T-helper 2 cell (primary cell): ENCODE data around the gene PIP4K2C.

Experiments
- DNase-seq, 5 experiments: peaks; one replicate each; pipeline versions ENCODE4 v3.0.0 to v3.0.0-alpha.2; 2012 to 2022
- total RNA-seq, 2 donors: gene quantifications; one replicate each; lab custom pipeline; 2026; lab: John Stamatoyannopoulos, UW

The PIP4K2C gene
- total RNA-seq = 21.5 to 30.6 reads per million in 2 donors

DNA sequence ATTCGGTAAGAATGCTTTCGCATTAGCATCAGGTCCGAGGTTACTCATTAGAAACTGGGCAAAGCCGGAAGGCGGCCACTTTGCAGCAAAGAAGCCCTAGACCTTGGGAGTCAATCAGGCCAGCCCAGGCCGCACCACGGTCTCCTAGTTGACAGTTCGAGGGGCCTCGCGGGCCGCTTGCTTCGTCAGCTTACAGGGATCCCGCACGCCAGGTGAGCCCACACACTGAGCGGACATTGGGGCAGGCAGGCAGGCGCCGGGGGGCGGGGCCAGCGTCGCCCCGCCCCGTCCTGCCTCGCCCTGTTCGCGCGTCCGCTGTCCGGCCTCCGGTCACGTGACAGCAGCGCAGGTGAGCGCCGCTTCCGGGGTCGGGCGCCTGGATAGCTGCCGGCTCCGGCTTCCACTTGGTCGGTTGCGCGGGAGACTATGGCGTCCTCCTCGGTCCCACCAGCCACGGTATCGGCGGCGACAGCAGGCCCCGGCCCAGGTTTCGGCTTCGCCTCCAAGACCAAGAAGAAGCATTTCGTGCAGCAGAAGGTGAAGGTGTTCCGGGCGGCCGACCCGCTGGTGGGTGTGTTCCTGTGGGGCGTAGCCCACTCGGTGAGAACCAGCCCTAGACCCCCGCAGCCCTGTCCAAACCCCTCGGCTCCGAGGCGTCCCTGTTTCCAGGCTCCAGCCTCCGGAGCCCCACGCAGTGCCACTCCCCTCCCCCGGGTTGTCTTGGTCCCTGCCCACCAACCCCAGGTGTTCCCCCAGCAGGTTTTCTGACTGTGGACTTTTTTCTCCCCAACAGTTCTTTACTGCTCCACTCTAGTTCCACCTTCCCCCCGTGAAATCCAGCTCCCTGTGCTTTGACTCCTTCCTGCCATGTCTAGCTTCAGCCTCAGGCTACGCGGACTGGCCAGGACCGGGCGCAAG is at the start of gene PIP4K2C:
PIP4K2C (plus strand) TSS at position 329 of the 918 bp plus-strand sequence; CDS start at position 427, 98 bp downstream.
- DNase-seq = peak; percentile 65 to 84 (median 68)

DNA sequence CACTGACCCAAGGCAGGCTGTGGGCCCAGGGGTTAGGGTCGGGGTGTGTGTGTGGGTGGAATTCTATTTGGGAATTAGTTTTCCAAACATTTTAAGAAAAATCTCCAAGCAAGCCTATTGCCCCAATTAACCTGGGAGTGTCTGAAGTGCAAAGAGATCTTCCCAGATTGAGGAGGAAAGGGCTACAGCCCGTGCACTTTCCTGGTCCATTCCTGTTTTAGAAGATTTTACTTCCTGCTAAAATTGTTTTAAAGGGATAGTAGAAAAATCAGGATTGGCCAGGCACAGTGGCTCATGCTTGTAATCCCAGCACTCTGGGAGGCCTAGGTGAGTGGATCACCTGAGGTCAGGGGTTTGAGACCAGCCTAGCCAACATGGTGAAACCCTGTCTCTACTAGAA is 49.3 kb upstream of the PIP4K2C start:
- DNase-seq = no peak

DNA sequence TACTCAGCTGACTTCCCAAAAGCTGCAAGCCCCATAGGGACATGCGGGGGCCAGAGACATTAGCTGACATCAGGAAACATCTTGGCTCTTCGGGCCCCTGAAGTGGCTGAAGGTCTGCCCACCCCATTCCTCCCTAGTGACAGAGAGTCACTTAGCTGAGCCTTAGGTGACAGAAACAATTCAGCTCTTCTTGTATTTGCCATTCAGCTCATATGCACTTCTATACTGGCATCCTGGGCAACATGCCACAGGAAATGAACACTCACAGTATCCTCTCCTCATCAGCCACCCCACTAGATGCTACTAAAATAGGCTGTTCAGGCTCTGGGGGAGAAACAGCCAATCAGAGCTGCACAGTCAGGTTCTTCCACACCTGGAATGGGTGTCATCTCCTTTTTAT is 47.4 kb upstream of the PIP4K2C start:
- DNase-seq = peak in 1 of 5 experiments; percentile 43

DNA sequence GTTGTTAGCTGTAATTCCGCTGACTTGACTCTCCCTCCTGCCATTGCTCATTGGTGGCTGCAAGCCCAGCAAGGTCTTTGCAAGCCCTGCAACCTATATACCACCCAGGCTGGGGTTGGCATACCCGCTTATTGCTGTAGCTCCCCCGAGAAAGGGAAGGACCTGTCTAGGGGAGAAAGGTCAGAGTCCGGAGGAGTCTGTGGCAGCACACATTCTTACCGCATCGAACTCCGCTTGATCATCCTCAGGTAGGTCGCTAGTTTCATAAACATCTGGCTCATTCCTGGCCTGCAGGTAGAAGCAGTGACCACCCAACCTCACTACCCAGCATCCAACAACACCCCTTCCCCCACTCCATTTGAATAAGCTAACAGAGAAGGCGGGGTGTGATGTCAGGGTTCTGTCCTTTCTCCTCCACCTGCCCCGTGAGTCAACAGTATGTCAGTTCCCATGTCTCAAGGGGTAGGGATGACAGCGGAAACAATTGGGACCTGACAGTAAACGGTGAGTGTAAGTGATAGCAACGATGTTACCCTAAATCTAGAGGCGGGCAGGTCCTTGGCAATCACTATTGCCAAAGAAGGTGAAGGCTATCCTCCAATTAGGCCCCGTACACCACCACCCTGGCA is 45.1 kb upstream of the PIP4K2C start:
- no peak for DNase-seq

DNA sequence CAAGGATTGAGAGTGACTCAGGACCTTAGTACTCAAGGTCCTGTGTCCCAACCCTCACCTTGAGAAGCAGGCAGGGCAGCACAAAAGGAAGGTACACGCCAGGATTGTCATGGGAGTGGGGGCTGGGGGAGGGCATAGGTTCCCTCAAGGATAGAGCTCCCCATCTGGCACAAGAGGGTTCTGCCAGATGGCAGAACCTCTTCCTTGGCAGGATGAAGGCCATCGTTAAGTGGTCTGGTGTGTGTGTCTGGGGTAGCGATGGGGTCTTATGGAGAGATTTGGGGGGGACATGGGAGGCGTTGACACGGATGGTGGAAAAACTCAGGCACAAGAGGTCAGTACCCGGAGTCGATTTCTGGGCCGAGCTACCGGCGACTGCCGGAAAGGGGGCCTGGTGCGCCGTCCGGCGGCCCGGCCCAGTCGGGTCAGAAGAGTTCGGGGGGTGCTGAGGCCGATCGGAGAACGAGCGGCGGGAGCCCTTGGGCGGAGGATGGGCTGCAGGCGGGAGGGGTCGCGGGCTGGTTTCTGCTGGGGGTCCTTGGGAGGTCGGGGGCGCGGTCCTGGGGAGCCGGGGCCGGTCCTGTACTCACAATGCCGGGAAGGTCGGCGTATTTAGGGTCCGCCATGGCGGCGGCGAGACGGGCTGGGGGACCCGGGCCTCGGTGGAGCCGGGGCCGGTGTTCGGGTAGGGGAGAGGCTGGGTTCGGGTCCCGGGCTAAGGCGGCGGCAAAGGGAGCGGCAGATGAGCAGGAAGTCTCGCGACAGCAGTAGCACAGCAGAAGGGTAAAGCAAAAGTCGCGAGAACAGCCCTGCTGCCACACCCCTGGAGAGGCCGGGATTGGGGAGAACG is 44.3 kb upstream of the PIP4K2C start, which contains the start of gene DCTN2:
DCTN2 (minus strand) TSS at position 755 of the 850 bp plus-strand sequence; CDS start at position 626, 129 bp downstream.
- peak; percentile 68 to 99 (median 90) for DNase-seq

DNA sequence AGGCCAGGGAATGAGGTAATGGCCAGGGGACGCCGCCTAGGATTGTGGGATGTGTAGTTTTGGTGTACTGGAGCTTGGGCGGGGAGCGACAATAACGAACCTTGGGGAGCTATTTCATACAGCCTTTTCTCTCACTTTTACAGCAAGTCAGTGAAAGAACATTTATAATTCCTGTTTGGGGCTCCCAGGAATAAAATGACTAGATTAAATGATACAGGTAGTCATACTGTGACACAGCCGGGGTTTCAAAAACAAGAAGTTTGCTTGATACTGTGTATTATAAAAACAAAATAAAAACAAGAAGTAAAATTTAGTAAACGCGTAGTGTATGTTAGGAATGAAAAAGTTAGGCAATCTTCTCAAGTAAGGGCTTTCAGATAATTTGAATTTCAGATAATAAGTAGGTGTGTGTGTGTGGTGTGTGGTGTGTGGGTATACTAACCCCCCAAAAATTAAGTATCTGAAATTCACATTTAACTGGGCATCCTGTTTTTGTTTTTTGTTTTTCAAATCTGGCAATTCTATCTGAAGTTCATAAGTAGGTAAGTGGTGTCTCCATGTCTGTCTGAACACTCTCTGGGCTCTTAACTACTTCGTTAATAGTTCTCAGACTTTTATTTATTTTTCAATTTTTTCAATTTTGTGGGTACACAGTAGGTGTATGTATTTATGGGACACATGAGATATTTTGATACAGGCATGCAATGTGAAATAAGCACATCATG is 43.5 kb upstream of the PIP4K2C start:
- no peak for DNase-seq

DNA sequence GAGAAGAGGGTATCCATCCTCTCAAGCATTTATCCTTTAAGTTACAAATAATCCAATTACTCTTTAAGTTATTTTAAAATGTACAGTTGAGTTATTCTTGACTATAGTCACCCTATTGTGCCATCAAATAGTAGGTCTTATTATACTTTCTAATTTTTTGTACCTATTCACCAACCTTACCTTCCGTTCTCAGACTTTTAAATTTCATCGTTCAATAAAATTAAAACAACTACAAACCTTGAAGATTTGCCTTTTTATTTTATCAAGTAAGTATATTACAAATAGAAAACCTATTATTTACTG is 43.0 kb upstream of the PIP4K2C start:
- no peak for DNase-seq

DNA sequence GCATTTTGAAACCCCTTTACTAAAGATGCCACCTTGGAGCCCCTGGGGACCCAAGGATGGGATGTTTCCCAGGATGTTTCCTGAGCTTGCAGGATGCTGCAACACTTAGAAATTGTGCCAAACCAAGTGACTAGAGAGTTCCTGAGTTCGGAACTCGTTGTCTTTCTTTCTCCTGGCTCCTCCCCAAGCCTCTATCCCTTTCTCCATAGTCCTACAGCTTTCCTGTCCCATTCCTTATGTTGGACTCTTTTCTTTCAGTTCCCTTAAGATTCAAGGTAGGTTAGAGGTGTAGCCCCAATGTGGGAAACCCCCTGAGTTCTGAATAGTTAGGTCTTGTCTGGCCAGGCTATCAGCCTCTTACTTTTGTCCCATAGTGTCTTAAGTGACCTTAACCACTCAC is 42.5 kb upstream of the PIP4K2C start:
- no peak for DNase-seq

DNA sequence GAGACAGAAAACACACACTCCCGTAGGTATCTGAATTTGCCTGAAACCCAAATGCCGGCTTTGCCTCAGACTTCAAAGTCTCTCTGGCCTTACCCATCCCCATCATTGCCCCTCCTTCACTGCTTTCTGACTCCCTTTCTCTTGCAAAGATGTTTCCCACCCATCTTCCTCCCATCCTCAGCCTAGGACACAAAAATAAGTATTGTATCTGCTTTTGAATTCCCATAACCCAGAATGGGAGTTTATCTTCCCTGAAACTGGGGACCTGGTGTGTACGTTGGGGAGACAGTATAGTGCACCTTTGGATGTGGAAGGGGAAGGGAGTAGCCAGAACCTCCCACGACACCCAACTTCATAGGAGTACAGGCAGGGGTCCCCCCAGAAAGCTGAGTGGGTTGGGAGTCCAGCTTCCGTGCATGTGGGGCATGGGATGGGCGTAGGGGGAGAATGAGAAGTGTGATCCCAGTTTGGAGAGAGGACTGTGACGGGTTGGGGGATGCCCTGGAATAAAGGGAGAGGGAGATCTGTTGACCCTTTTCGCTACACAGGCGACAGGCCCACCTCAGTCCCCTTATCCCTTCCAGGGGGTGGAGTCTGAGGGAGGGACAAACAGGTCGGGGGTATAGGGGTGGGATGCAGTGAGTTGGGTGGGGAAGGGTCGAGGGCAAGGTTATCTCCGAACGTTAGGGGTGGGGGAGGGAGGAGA is 41.6 kb upstream of the PIP4K2C start:
- no peak for DNase-seq

DNA sequence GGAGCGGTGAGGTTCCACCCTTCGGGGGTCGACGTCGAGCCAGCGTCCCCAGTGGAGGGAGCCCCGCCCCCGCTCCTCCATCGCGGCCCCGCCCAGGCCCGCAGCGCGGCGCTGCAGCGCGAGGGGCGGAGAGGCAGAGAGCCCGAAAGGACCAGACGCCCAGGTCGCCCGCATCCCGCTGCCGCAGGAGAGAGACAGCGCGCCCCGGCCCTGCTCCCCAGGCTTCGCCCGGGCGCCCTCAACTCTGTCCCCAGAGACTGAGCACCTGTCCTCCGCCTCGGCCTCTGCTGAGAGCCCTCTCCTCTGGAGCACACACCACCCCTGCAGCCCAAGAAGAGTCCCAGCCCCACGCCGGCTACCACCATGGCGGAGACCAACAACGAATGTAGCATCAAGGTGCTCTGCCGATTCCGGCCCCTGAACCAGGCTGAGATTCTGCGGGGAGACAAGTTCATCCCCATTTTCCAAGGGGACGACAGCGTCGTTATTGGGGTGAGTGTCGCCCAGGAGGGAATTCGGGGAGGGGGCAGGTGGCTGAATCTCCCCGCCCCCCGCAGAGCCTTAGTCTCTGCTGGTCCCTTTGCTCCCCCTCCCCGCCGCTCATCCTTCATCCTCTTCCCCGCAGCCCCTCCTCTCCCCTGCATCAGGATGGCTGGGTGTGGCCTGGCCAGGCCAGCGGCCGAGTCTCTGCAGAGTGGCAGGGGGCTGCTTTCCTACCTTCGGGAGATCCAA is 40.9 kb upstream of the PIP4K2C start, which contains the start of gene KIF5A:
KIF5A (plus strand) TSS at position 136 of the 732 bp plus-strand sequence; CDS start at position 364, 228 bp downstream.
- DNase-seq = peak; percentile 28 to 68 (median 39)

DNA sequence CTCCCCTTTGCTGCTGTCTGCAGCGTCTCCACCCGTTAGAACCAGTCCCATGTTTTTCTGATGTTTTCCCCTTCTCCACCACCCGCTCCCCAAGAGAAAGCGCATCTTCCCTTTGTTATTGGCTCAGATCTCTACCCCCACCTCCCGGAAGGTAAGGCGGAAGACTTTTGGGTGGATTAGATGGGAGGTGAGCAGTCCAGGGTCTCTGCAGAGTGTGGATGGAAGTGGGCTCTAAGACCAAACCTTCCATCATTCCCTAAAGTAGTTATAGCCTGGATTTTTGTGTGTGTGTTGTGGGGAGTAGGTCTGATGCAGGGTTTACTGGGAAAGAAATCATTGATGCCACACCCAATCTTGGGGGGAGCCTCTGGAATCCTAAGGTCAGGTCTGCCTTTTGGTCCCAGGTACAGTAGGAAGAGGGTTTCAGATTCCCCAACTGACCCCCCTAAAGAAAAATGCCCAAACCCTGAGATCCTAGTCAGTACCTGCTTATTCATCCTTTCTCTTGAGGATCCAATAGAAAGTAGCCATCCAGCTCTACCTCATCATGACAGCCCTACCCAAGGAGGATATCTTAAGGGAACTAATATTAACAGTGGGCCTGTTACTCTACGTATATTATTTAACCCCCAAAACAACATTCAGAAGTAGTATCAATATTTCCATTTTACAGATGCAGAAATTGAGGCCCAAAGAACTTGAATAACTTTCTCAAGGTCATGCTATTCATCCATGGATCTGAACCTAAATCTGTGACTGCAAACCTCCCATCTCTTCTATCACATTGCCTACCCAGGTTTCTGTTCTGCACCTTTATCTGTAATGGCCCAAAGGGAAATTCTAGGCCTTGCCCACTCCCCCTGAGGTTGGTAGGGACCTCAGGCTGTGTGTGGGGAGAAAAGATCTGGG is 40.1 kb upstream of the PIP4K2C start:
- no peak for DNase-seq

DNA sequence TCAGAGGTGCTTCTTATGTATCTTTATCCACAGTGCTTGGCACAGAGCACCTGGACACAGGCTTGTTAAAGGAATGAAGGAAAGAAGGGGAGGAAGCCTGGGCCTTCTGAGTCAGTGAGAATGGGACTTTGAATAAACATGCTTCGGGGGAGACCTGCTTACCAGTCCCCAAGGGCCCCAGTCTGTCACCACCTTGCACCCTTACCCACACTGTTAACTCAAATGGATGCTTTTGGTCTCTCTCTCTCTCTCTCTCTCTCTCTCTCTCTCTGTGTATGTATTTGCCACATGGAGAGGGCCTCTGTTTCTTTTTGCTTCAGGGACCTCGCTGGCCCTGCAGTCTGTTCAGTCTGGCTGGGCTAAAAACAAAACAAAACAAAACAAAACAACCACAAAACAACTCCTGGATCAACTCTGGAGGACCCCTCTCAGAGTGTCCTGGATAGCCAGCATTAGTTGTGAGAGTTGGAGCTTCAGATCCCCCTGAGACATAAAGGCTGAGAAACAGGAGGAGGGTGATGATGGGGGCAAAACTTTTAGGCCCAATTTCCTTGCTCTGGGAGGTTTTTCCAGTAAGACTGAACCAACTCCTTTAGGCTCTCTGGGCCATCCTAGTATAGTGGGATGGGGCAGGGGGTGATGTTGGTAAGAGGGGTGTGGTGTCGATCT is 39.2 kb upstream of the PIP4K2C start:
- DNase-seq = no peak

DNA sequence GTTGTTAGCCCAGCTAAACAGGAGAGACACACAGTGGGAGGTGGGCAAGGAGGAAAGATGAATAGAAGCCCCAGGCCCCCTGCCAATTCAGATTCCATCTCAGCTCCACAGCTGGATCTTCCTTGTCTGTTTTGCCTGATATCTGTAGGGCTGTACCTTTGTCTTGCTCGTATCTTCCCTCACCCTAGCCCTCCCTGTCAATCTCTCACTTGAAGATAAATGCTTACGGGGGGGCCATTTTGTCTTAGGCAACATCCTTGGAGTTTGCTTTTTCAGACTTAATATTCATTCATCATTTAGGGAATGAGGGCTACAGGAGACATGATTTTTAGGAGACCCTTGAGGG is 38.7 kb upstream of the PIP4K2C start:
- no peak for DNase-seq

DNA sequence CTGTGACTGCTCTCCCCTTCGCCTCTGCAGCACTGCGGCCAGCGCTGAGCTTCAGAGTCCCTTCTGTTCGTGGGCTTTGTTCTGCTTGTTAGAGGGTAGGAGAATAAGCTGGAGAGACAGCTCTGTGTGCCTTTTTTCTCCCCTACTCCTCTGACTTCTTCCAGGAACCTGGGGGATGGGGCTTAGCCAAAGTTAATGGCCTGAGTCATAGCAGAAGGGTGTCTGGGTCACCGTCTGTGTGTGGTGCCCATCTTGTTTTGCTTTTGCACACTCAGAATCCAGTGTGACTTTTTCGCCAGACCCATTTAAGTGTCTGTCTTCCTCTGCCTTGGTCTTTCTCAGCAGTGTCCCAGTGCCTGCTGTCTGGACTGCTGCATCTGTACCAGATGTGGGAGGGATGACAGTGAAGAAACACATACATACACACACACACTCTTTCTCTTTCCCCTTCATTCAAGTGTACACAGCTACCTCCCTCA is 38.1 kb upstream of the PIP4K2C start:
- DNase-seq = no peak

DNA sequence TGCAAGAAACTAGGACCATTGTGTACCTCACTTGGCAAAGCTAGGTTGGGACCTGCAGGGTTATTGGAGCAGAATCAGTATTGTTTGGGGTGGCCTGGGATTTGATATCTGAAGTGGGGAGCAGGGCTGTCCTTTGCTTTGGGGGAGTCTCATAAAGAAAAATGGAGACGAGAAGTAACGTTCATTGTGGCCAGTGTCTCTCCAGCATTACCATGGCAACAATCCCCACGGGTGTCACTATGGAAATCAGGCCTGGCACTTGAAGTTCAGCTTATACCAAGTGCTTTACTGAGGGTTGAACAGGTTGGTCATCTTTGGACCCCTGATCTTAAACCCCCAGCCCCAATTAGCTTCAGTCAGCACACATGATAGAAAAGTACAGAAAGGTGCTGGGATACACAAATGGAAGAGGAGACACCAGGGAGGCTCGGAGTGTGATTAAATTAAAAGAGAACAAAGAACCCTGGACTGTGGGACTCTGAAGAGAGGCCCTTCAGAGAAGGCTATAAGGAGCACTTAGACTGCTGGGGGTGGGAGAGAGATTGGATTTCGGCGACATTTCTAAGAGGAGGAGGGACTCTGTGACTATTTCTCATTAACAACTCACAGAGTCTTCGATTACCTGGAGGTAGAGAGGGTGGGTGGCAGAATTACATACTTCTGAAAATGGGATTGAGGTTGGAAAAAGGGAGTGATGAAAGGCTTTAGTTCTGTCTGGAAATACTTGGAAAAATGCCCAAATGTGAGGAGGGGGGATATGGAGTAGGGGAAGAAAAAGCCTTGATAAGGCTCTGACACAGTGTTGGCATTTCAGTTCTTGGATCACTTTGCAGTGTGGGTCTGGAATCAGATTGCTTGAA is 37.4 kb upstream of the PIP4K2C start:
- no peak for DNase-seq

DNA sequence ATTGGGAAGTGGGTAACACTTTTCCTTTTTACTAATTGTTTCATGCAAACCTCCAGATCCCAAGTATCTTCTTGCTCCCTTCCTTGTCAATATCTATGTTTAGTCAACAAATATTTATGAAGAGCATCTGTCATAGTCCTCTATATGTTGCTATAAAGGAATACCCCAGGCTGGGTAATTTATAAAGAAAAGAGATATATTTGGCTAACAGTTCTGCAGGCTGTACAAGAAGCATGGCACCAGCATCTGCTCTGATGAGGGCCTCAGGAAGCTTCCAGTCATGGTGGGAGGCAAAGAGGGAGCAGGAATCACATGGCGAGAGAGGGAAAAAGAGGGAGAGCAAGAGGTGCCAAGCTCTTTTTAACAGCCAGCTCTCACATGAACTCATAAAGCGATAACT is 36.5 kb upstream of the PIP4K2C start:
- DNase-seq = no peak

DNA sequence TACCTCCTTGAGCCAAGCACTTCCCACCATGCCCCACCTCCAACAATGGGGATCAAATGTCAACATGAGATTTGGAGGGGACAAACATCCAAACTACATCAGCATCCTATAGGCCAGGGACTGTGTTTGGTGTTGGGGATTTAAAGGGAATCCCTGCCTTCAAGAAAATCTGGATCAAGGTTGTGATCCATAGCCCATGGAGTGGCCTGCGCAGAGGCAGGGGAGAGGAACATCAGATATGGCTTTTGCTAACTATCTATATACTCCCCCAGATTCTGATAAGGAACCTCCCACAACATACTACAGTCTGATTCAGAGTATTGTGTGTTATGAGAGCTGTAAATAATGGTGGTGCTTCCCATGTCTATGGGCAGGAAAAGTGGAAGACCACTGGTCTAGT is 36.1 kb upstream of the PIP4K2C start:
- DNase-seq = no peak

DNA sequence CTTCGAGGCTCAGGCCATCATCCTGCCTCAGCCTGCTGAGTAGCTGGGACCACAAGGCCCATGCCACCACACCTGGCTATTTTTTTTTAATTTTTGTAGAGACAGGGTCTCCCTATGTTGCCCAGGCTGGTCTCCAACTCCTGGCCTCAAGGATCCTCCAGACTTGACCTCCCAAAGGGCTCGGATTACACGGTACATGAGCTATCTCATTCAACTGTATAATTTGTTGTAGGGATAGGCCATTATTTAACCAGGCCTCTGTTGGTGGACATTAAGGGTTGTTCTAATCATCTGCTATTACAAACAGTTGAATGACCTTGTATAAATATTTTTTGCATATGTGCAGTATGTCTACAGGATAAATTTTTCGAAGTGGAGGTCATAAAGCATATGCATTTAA is 32.1 kb upstream of the PIP4K2C start:
- DNase-seq = no peak
